NCI-H2029 treated with DMSO at 0.1 percent for 48 hours (cell line): ENCODE results near the gene SLC24A3.
A peak's percentile ranks its signal among the peaks of the same experiment; 100 is the strongest.

Experiments used
- DNase-seq: peaks from one replicate; lab custom pipeline; 2025; lab: John Stamatoyannopoulos, UW

Gene SLC24A3

GRCh38 chr20:19271879-19272651 lies 59.6 kb downstream of the SLC24A3 start:
- DNase-seq: no peak

- DNase-seq: no peak
These were observed 60.7 kb downstream of the SLC24A3 start for GRCh38 chr20:19272976-19273654.

GRCh38 chr20:19274001-19274400 lies 61.6 kb downstream of the SLC24A3 start:
- DNase-seq: no peak

GRCh38 chr20:19274412-19275015 lies 62.1 kb downstream of the SLC24A3 start:
- no peak for DNase-seq

- peak; percentile 48 for DNase-seq
These were observed 62.7 kb downstream of the SLC24A3 start for GRCh38 chr20:19275038-19275629.

GRCh38 chr20:19275630-19276071 lies 63.2 kb downstream of the SLC24A3 start:
- DNase-seq: peak; percentile 88

GRCh38 chr20:19277381-19277780 lies 64.9 kb downstream of the SLC24A3 start:
- no peak for DNase-seq

- DNase-seq: no peak
These were observed 71.1 kb downstream of the SLC24A3 start for GRCh38 chr20:19283490-19284025.

GRCh38 chr20:19284400-19285178 lies 72.1 kb downstream of the SLC24A3 start:
- DNase-seq: no peak

GRCh38 chr20:19285436-19285835 lies 73.0 kb downstream of the SLC24A3 start:
- DNase-seq: no peak

- no peak for DNase-seq
These were observed 75.6 kb downstream of the SLC24A3 start for GRCh38 chr20:19288061-19288460.

- no peak for DNase-seq
These were observed 76.2 kb downstream of the SLC24A3 start for GRCh38 chr20:19288636-19289035.

- DNase-seq: no peak
These were observed 77.0 kb downstream of the SLC24A3 start for GRCh38 chr20:19289451-19289850.

GRCh38 chr20:19291024-19291817 lies 78.8 kb downstream of the SLC24A3 start:
- DNase-seq: no peak

- DNase-seq: no peak
These were observed 79.3 kb downstream of the SLC24A3 start for GRCh38 chr20:19291818-19292132.

GRCh38 chr20:19292254-19292653 lies 79.8 kb downstream of the SLC24A3 start:
- no peak for DNase-seq

- DNase-seq: no peak
These were observed 82.6 kb downstream of the SLC24A3 start for GRCh38 chr20:19295076-19295475.

GRCh38 chr20:19298652-19299051 lies 86.2 kb downstream of the SLC24A3 start:
- no peak for DNase-seq

GRCh38 chr20:19300395-19300794 lies 88.0 kb downstream of the SLC24A3 start:
- no peak for DNase-seq

- DNase-seq: no peak
These were observed 88.7 kb downstream of the SLC24A3 start for GRCh38 chr20:19301142-19301541.

GRCh38 chr20:19301843-19302242 lies 89.4 kb downstream of the SLC24A3 start:
- DNase-seq: no peak
